HG03432 (cell line): Measurements from ENCODE around the gene MICA.
"Not testable (repeated sequence)": the region's sequence is repeated elsewhere in the genome, so short reads cannot be mapped to it uniquely, and the experiment has no call there.

Source experiments
- ATAC-seq: cut with Tn5 transposase; IDR thresholded peaks from one replicate; pipeline ENCODE4 v1.9.1; 2021; ENCODE audit warnings: mild to moderate bottlenecking, moderate library complexity; ENCODE audit not compliant: unreplicated experiment

Gene MICA

GRCh38 chr6:31403283-31404060, at the start of gene MICA:
MICA (plus strand) TSS chr6:31403595; CDS start chr6:31403633, 38 bp downstream.
- ATAC-seq = peak; percentile 64

- no peak for ATAC-seq
Observed at GRCh38 chr6:31354158-31354863, 49.1 kb upstream of the MICA start.

GRCh38 chr6:31354864-31355582, 48.4 kb upstream of the MICA start:
- no peak for ATAC-seq

- ATAC-seq = no peak
Observed at GRCh38 chr6:31355583-31355948, 47.8 kb upstream of the MICA start.

GRCh38 chr6:31356216-31356945, 47.0 kb upstream of the MICA start:
- peak; percentile 15 for ATAC-seq

- ATAC-seq = peak; percentile 78
Observed at GRCh38 chr6:31356946-31357466, 46.4 kb upstream of the MICA start, which contains the start of gene HLA-B. HLA-B (minus strand) TSS chr6:31357179; CDS start chr6:31357158, 21 bp downstream.

GRCh38 chr6:31357886-31358285, 45.5 kb upstream of the MICA start:
- ATAC-seq = no peak

GRCh38 chr6:31358302-31358701, 45.1 kb upstream of the MICA start:
- no peak for ATAC-seq

- ATAC-seq = no peak
Observed at GRCh38 chr6:31359581-31359980, 43.8 kb upstream of the MICA start.

- no peak for ATAC-seq
Observed at GRCh38 chr6:31362751-31363150, 40.6 kb upstream of the MICA start.

- no peak for ATAC-seq
Observed at GRCh38 chr6:31363811-31364210, 39.6 kb upstream of the MICA start.

- no peak for ATAC-seq
Observed at GRCh38 chr6:31365864-31366263, 37.5 kb upstream of the MICA start.

- ATAC-seq = peak; percentile 62
Observed at GRCh38 chr6:31366693-31367470, 36.5 kb upstream of the MICA start.

- ATAC-seq = no peak
Observed at GRCh38 chr6:31368461-31368860, 34.9 kb upstream of the MICA start.

GRCh38 chr6:31374118-31374517, 29.3 kb upstream of the MICA start:
- ATAC-seq = not testable (repeated sequence)

GRCh38 chr6:31375699-31376098, 27.7 kb upstream of the MICA start:
- ATAC-seq = no peak

- no peak for ATAC-seq
Observed at GRCh38 chr6:31377029-31377428, 26.4 kb upstream of the MICA start.

GRCh38 chr6:31378062-31378720, 25.2 kb upstream of the MICA start:
- ATAC-seq = no peak

- no peak for ATAC-seq
Observed at GRCh38 chr6:31378721-31379103, 24.7 kb upstream of the MICA start.
